ENCODE results near the gene BTBD10. TPM values are rescaled to one million over a fixed set of nuclear protein-coding genes. Genes with fewer than 3 reads are reported as not detected.

The BTBD10 gene
- polyA plus RNA-seq, 1 donor from 2014 or later: 143 TPM

DNA sequence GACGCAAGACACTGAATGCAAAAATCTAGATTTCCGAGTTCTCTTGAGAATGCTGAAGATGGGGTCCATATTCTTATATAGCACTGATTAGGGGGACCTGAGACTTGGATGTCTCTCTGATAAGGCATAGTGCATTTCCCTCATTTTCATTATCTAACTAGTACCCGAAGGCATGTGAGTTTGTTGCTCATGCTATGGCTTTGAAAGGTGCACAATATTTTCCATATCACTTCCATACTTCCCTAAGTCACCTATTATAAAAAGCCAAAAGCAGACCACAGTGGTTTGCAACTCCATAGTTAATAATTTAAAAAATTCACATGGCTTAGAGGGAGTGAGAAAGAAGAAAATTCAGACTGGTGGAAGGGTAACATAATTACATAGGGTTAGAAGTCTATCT, 1.7 kb downstream of the BTBD10 start:
- no peak overlapping the region for H2AFZ ChIP-seq (ENCODE audit: low read depth, low read length)
- no peak overlapping the region for H3K27ac ChIP-seq (ENCODE audit: low read length)
- H3K9me3 ChIP-seq (ENCODE audit: low read length): no peaks in the 10 kb centered on the region
- H4K20me1 ChIP-seq (ENCODE audit: insufficient read depth): no peaks in the 10 kb centered on the region
- no peaks in the 10 kb centered on the region for H3K9me2 ChIP-seq (ENCODE audit: insufficient read depth, low read length)
- no peaks in the 10 kb centered on the region for H3F3A ChIP-seq (ENCODE audit: insufficient read depth, low read length, poor library complexity, severe bottlenecking)
- H3K9ac ChIP-seq (ENCODE audit: low read length): peak overlapping the region; percentile 99
- H3K79me2 ChIP-seq (replicated peaks; ENCODE audit: insufficient read depth, low read length): peaks cover 56% of the 10 kb centered on the region
- no peaks in the 10 kb centered on the region for H3K27me3 ChIP-seq (ENCODE audit: insufficient read depth, low read depth, low read length)
- H3K36me3 ChIP-seq (ENCODE audit: insufficient read depth, low read length): no peaks in the 10 kb centered on the region
- H3K4me3 ChIP-seq (ENCODE audit: low read length): peak overlapping the region; percentile 87
- TF ChIP-seq EP300 (conservative IDR thresholded peaks at IDR 0.05; ENCODE audit: poor library complexity, severe bottlenecking) (no peak), POLR2AphosphoS5 (IDR thresholded peaks at IDR 0.05) (no peak), SMC3 (conservative IDR thresholded peaks at IDR 0.05; ENCODE audit: poor library complexity) (no peak)
- TF ChIP-seq, protein P1, sequence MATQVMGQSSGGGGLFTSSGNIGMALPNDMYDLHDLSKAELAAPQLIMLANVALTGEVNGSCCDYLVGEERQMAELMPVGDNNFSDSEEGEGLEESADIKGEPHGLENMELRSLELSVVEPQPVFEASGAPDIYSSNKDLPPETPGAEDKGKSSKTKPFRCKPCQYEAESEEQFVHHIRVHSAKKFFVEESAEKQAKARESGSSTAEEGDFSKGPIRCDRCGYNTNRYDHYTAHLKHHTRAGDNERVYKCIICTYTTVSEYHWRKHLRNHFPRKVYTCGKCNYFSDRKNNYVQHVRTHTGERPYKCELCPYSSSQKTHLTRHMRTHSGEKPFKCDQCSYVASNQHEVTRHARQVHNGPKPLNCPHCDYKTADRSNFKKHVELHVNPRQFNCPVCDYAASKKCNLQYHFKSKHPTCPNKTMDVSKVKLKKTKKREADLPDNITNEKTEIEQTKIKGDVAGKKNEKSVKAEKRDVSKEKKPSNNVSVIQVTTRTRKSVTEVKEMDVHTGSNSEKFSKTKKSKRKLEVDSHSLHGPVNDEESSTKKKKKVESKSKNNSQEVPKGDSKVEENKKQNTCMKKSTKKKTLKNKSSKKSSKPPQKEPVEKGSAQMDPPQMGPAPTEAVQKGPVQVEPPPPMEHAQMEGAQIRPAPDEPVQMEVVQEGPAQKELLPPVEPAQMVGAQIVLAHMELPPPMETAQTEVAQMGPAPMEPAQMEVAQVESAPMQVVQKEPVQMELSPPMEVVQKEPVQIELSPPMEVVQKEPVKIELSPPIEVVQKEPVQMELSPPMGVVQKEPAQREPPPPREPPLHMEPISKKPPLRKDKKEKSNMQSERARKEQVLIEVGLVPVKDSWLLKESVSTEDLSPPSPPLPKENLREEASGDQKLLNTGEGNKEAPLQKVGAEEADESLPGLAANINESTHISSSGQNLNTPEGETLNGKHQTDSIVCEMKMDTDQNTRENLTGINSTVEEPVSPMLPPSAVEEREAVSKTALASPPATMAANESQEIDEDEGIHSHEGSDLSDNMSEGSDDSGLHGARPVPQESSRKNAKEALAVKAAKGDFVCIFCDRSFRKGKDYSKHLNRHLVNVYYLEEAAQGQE (IDR thresholded peaks at IDR 0.05; ENCODE audit: borderline replicate concordance): no peak
- peak overlapping the region; percentile 74 for H3K4me2 ChIP-seq (ENCODE audit: low read length)

- H3K27ac ChIP-seq (ENCODE audit: low read length): no peak overlapping the region
- no peak overlapping the region for H3K4me3 ChIP-seq (ENCODE audit: low read length)
These were observed 12.1 kb downstream of the BTBD10 start for GRCh38 chr11:13450832-13451397.

More at GRCh38 chr11:13450832-13451397, 12.1 kb downstream of the BTBD10 start:
- H2AFZ ChIP-seq (ENCODE audit: low read depth, low read length): no peak overlapping the region
- no peaks in the 10 kb centered on the region for H3F3A ChIP-seq (ENCODE audit: insufficient read depth, low read length, poor library complexity, severe bottlenecking)
- peaks cover 67% of the 10 kb centered on the region for H3K79me2 ChIP-seq (replicated peaks; ENCODE audit: insufficient read depth, low read length)
- no peak overlapping the region for H3K9ac ChIP-seq (ENCODE audit: low read length)
- H3K4me2 ChIP-seq (ENCODE audit: low read length): no peak overlapping the region
- no peaks in the 10 kb centered on the region for H3K9me3 ChIP-seq (ENCODE audit: low read length)
- H3K36me3 ChIP-seq (ENCODE audit: insufficient read depth, low read length): no peaks in the 10 kb centered on the region
- H3K27me3 ChIP-seq (ENCODE audit: insufficient read depth, low read depth, low read length): no peaks in the 10 kb centered on the region
- no peaks in the 10 kb centered on the region for H4K20me1 ChIP-seq (ENCODE audit: insufficient read depth)
- TF ChIP-seq, protein P2, sequence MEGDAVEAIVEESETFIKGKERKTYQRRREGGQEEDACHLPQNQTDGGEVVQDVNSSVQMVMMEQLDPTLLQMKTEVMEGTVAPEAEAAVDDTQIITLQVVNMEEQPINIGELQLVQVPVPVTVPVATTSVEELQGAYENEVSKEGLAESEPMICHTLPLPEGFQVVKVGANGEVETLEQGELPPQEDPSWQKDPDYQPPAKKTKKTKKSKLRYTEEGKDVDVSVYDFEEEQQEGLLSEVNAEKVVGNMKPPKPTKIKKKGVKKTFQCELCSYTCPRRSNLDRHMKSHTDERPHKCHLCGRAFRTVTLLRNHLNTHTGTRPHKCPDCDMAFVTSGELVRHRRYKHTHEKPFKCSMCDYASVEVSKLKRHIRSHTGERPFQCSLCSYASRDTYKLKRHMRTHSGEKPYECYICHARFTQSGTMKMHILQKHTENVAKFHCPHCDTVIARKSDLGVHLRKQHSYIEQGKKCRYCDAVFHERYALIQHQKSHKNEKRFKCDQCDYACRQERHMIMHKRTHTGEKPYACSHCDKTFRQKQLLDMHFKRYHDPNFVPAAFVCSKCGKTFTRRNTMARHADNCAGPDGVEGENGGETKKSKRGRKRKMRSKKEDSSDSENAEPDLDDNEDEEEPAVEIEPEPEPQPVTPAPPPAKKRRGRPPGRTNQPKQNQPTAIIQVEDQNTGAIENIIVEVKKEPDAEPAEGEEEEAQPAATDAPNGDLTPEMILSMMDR (IDR thresholded peaks at IDR 0.05; ENCODE audit: poor library complexity, severe bottlenecking): no peak
- no peak for TF ChIP-seq EP300 (conservative IDR thresholded peaks at IDR 0.05; ENCODE audit: poor library complexity, severe bottlenecking)
- TF ChIP-seq, protein P1 (IDR thresholded peaks at IDR 0.05; ENCODE audit: borderline replicate concordance): no peak
- no peak for TF ChIP-seq RAD21 (conservative IDR thresholded peaks at IDR 0.05)
- no peak for TF ChIP-seq SMC3 (conservative IDR thresholded peaks at IDR 0.05; ENCODE audit: poor library complexity)
- no peak for TF ChIP-seq MXI1 (conservative IDR thresholded peaks at IDR 0.05; ENCODE audit: poor library complexity, severe bottlenecking)
- TF ChIP-seq POLR2AphosphoS5 (IDR thresholded peaks at IDR 0.05): no peak
- no peak for TF ChIP-seq EZH2 (IDR thresholded peaks at IDR 0.05; ENCODE audit: borderline replicate concordance, insufficient read depth, low read length, poor library complexity, severe bottlenecking)
- TF ChIP-seq TAF1 (IDR thresholded peaks at IDR 0.05; ENCODE audit: low read depth): no peak
- H3K9me2 ChIP-seq (ENCODE audit: insufficient read depth, low read length): no peaks in the 10 kb centered on the region

Measured in neural cell (in vitro differentiated cells).